ENCODE measurements around the gene ABLIM2.

DNA sequence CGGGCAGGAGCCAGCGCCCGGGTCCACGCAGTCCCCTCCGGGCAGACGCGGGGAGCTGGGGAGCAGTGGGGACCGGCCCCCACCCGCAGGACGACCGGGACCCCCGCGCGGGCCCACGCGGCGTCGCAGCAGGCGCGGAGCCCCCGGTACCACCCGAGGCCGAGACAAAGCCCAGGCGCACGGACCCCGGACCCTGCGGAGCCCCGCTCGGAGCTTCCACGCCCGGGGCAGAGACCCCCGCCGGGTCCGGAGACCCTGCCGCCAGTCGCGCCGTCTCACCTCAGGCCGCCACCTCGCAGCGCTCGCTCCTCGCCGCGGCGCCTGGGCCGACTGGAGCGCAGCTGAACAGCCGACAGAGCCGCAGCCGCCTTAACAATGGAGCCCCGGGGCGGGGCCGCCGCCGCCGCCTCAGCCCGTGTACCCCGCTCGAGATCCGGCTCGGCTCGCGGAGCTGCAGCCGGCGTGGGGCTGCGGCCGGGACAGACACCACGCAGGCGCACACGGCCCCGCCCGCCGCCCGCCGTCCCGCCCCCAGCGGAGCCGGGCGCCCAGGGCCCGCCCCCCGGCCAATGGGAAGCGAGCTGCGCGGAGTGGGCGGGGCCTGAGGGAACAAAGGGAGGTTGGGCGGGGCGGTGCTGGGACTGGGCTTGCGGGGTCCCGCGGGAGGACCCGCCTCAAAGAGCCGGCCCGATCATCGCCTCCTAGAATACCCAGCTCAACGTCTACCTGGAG, 219.1 kb downstream of the ABLIM2 start, which contains the start of gene AFAP1:
- TF ChIP-seq RAD21 (conservative IDR thresholded peaks at IDR 0.05) (peak; percentile 59), POLR2AphosphoS5 (IDR thresholded peaks at IDR 0.05) (peak; percentile 88), EZH2 (IDR thresholded peaks at IDR 0.05; ENCODE audit: borderline replicate concordance, insufficient read depth, low read length, poor library complexity, severe bottlenecking) (no peak)
- TF ChIP-seq, protein P1, sequence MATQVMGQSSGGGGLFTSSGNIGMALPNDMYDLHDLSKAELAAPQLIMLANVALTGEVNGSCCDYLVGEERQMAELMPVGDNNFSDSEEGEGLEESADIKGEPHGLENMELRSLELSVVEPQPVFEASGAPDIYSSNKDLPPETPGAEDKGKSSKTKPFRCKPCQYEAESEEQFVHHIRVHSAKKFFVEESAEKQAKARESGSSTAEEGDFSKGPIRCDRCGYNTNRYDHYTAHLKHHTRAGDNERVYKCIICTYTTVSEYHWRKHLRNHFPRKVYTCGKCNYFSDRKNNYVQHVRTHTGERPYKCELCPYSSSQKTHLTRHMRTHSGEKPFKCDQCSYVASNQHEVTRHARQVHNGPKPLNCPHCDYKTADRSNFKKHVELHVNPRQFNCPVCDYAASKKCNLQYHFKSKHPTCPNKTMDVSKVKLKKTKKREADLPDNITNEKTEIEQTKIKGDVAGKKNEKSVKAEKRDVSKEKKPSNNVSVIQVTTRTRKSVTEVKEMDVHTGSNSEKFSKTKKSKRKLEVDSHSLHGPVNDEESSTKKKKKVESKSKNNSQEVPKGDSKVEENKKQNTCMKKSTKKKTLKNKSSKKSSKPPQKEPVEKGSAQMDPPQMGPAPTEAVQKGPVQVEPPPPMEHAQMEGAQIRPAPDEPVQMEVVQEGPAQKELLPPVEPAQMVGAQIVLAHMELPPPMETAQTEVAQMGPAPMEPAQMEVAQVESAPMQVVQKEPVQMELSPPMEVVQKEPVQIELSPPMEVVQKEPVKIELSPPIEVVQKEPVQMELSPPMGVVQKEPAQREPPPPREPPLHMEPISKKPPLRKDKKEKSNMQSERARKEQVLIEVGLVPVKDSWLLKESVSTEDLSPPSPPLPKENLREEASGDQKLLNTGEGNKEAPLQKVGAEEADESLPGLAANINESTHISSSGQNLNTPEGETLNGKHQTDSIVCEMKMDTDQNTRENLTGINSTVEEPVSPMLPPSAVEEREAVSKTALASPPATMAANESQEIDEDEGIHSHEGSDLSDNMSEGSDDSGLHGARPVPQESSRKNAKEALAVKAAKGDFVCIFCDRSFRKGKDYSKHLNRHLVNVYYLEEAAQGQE (IDR thresholded peaks at IDR 0.05; ENCODE audit: borderline replicate concordance), result peak; percentile 60
- TF ChIP-seq, protein P2, sequence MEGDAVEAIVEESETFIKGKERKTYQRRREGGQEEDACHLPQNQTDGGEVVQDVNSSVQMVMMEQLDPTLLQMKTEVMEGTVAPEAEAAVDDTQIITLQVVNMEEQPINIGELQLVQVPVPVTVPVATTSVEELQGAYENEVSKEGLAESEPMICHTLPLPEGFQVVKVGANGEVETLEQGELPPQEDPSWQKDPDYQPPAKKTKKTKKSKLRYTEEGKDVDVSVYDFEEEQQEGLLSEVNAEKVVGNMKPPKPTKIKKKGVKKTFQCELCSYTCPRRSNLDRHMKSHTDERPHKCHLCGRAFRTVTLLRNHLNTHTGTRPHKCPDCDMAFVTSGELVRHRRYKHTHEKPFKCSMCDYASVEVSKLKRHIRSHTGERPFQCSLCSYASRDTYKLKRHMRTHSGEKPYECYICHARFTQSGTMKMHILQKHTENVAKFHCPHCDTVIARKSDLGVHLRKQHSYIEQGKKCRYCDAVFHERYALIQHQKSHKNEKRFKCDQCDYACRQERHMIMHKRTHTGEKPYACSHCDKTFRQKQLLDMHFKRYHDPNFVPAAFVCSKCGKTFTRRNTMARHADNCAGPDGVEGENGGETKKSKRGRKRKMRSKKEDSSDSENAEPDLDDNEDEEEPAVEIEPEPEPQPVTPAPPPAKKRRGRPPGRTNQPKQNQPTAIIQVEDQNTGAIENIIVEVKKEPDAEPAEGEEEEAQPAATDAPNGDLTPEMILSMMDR (IDR thresholded peaks at IDR 0.05; ENCODE audit: poor library complexity, severe bottlenecking), result no peak

Measured in neural cell (in vitro differentiated cells).